Measurements from ENCODE around the gene GNB1L. TPM values are rescaled to one million over a fixed set of nuclear protein-coding genes. Genes with fewer than 3 reads are reported as not detected.

Gene GNB1L
- total RNA-seq, 1 donor from 2014 or later = 5.0 TPM

- H3K27ac Mint-ChIP-seq (ENCODE audit: unreplicated experiment) = no peak overlapping the region
- DNase-seq = peak; percentile 10
- H3K27me3 Mint-ChIP-seq (ENCODE audit: unreplicated experiment) = peaks cover 7% of the 10 kb centered on the region
- H3K4me1 Mint-ChIP-seq (ENCODE audit: low read depth, unreplicated experiment) = peaks cover 11% of the 10 kb centered on the region
- no peaks in the 10 kb centered on the region for H3K36me3 Mint-ChIP-seq (ENCODE audit: unreplicated experiment)
- H3K4me3 Mint-ChIP-seq (ENCODE audit: unreplicated experiment) = no peak overlapping the region
- no peak for TF ChIP-seq CTCF (IDR thresholded peaks at IDR 0.05; ENCODE audit: partially characterized antibody, unreplicated experiment)
- H3K9me3 Mint-ChIP-seq (ENCODE audit: unreplicated experiment) = peaks cover 4% of the 10 kb centered on the region
Observed at GRCh38 chr22:19882446-19883381, 28.0 kb upstream of the GNB1L start.

- TF ChIP-seq CTCF (IDR thresholded peaks at IDR 0.05; ENCODE audit: partially characterized antibody, unreplicated experiment) = no peak
- Mint-ChIP-seq H3K9me3 (ENCODE audit: unreplicated experiment) (peaks cover 2% of the 10 kb centered on the region), H3K4me1 (ENCODE audit: low read depth, unreplicated experiment) (peaks cover 11% of the 10 kb centered on the region), H3K27me3 (ENCODE audit: unreplicated experiment) (peaks cover 2% of the 10 kb centered on the region), H3K4me3 (ENCODE audit: unreplicated experiment) (peak overlapping the region; percentile 28), H3K36me3 (ENCODE audit: unreplicated experiment) (no peaks in the 10 kb centered on the region), H3K27ac (ENCODE audit: unreplicated experiment) (no peak overlapping the region)
- DNase-seq = peak; percentile 40
Observed at GRCh38 chr22:19880786-19881569, 26.3 kb upstream of the GNB1L start.

GRCh38 chr22:19879992-19880785, 25.5 kb upstream of the GNB1L start:
- peak; percentile 10 for DNase-seq
- H3K27ac Mint-ChIP-seq (ENCODE audit: unreplicated experiment) = no peak overlapping the region
- H3K27me3 Mint-ChIP-seq (ENCODE audit: unreplicated experiment) = no peaks in the 10 kb centered on the region
- H3K9me3 Mint-ChIP-seq (ENCODE audit: unreplicated experiment) = peaks cover 2% of the 10 kb centered on the region
- H3K4me1 Mint-ChIP-seq (ENCODE audit: low read depth, unreplicated experiment) = peaks cover 7% of the 10 kb centered on the region
- H3K36me3 Mint-ChIP-seq (ENCODE audit: unreplicated experiment) = no peaks in the 10 kb centered on the region
- H3K4me3 Mint-ChIP-seq (ENCODE audit: unreplicated experiment) = no peak overlapping the region
- no peak for TF ChIP-seq CTCF (IDR thresholded peaks at IDR 0.05; ENCODE audit: partially characterized antibody, unreplicated experiment)

GRCh38 chr22:19879643-19879991, 24.9 kb upstream of the GNB1L start:
- Mint-ChIP-seq H3K4me3 (ENCODE audit: unreplicated experiment) (no peak overlapping the region), H3K4me1 (ENCODE audit: low read depth, unreplicated experiment) (peaks cover 7% of the 10 kb centered on the region), H3K27ac (ENCODE audit: unreplicated experiment) (no peak overlapping the region), H3K36me3 (ENCODE audit: unreplicated experiment) (no peaks in the 10 kb centered on the region), H3K9me3 (ENCODE audit: unreplicated experiment) (peaks cover 2% of the 10 kb centered on the region), H3K27me3 (ENCODE audit: unreplicated experiment) (no peaks in the 10 kb centered on the region)
- TF ChIP-seq CTCF (IDR thresholded peaks at IDR 0.05; ENCODE audit: partially characterized antibody, unreplicated experiment) = no peak
- DNase-seq = peak; percentile 9
